ENCODE results near the gene FOXE3.

The FOXE3 gene

DNA sequence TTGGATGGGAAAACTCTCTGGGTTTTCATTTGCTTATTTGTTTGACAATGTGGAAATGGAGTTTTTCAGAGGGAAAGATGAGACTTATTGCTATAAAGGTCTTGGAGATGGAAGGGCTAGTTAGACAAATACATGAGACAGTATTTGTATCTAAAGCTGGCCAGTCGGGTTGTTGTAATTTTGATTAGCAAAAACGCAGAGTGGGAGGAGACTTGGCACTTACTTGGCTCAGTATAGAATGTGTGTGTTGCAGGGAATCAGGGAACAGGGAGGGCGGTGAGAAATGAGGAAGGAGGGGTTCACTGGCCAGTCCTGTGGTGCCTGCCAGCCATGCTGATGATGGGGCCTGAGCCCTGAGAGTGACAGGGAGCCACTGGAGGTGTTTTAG, 6.0 kb upstream of the FOXE3 start:
- H3K36me3 Mint-ChIP-seq (ENCODE audit: insufficient read depth) = no peaks in the 10 kb centered on the region
- no peak overlapping the region for H3K27ac Mint-ChIP-seq (ENCODE audit: low read depth)
- H3K9me3 Mint-ChIP-seq = no peaks in the 10 kb centered on the region
- H3K27me3 Mint-ChIP-seq = peaks cover 30% of the 10 kb centered on the region
- no peak overlapping the region for H3K4me3 Mint-ChIP-seq
- DNase-seq (ENCODE audit: low spot score in 2 of 2) (no peak), ATAC-seq (replicated peaks; ENCODE audit: extremely low read depth, poor library complexity, severe bottlenecking) (no peak)
- H3K4me1 Mint-ChIP-seq = no peaks in the 10 kb centered on the region

GRCh38 chr1:47411436-47411835, 4.6 kb upstream of the FOXE3 start:
- H3K36me3 Mint-ChIP-seq (ENCODE audit: insufficient read depth) = no peaks in the 10 kb centered on the region
- DNase-seq (ENCODE audit: low spot score in 2 of 2) (no peak), ATAC-seq (replicated peaks; ENCODE audit: extremely low read depth, poor library complexity, severe bottlenecking) (no peak)
- H3K9me3 Mint-ChIP-seq = no peaks in the 10 kb centered on the region
- H3K4me3 Mint-ChIP-seq = no peak overlapping the region
- H3K27ac Mint-ChIP-seq (ENCODE audit: low read depth) = no peak overlapping the region
- H3K27me3 Mint-ChIP-seq = peaks cover 30% of the 10 kb centered on the region
- H3K4me1 Mint-ChIP-seq = no peaks in the 10 kb centered on the region

GRCh38 chr1:47412437-47412836, 3.6 kb upstream of the FOXE3 start:
- H3K27ac Mint-ChIP-seq (ENCODE audit: low read depth) = no peak overlapping the region
- ATAC-seq (replicated peaks; ENCODE audit: extremely low read depth, poor library complexity, severe bottlenecking) (no peak), DNase-seq (ENCODE audit: low spot score in 2 of 2) (no peak)
- H3K4me3 Mint-ChIP-seq = no peak overlapping the region
- peaks cover 38% of the 10 kb centered on the region for H3K27me3 Mint-ChIP-seq
- H3K36me3 Mint-ChIP-seq (ENCODE audit: insufficient read depth) = no peaks in the 10 kb centered on the region
- H3K4me1 Mint-ChIP-seq = peaks cover 3% of the 10 kb centered on the region
- H3K9me3 Mint-ChIP-seq = no peaks in the 10 kb centered on the region

GRCh38 chr1:47416319-47417169, 459 bp downstream of the FOXE3 start:
- Mint-ChIP-seq H3K27ac (ENCODE audit: low read depth) (no peak overlapping the region), H3K36me3 (ENCODE audit: insufficient read depth) (peaks cover 1% of the 10 kb centered on the region), H3K4me1 (peaks cover 6% of the 10 kb centered on the region), H3K4me3 (peak overlapping the region; percentile 40), H3K9me3 (no peaks in the 10 kb centered on the region), H3K27me3 (peaks cover 60% of the 10 kb centered on the region)
- no peak for DNase-seq (ENCODE audit: low spot score in 2 of 2)
- no peak for ATAC-seq (replicated peaks; ENCODE audit: extremely low read depth, poor library complexity, severe bottlenecking)

DNA sequence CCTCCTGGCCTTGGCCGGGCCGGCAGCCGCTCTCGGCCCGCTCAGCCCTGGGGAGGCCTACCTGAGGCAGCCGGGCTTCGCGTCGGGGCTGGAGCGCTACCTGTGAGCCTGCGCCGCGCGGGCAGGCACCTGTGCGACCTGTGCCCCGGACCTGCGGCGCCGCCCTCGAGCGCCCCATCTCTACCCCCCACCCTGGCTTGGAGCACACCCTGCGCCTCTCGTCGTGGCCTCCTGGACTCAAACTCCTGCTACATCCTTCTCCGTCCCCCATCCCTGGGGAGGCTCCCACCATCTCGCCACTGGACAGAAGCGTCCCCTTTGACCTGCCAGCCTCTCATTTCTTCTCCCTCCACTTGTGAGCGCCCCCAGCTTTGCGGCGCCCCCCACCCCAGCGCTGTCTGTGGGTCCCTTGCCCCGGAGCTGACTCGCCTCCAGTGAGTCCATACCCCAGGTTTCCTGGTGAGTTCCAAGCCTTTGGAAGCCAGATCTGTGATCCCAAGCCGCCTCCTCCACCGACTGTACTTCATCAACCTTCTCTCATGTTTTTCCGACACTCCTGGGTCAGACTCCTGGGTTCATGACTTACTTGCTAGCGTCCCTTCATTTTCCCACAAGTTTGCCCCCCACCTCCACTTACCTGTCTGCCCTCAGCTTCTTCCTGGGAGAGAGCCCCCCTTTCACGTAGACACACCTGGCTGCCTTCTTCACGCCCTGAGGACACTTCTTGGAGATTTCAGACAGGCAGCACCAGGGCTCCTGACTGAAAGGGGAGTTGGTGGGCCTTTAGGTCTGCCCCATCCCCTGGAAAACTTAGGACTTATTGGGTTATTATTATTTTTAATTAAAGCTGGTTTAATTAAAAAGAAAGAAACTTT, 1.3 kb downstream of the FOXE3 start:
- Mint-ChIP-seq H3K27me3 (peaks cover 60% of the 10 kb centered on the region), H3K27ac (ENCODE audit: low read depth) (no peak overlapping the region), H3K4me1 (peaks cover 6% of the 10 kb centered on the region), H3K9me3 (no peaks in the 10 kb centered on the region), H3K36me3 (ENCODE audit: insufficient read depth) (peaks cover 1% of the 10 kb centered on the region), H3K4me3 (peak overlapping the region; percentile 59)
- ATAC-seq (replicated peaks; ENCODE audit: extremely low read depth, poor library complexity, severe bottlenecking) (no peak), DNase-seq (ENCODE audit: low spot score in 2 of 2) (no peak)

DNA sequence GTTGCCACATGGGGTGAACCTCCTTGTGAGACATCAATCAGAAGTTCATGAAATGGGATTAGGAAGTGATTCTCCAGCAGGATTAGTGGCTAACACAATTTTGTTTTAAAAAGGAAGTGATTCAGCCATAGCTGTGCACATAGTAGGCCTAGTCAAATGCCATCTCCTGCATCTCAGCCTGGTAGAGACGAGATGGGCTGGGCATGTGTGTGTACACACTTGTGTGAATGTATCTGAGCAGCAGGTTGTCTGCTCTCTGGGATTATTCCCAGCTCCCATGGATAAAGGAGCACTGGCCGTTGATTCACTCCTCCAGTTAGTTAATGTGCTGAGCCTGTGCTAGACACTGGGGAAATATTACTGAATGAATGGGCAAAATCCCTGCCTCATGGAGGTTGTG, 2.0 kb downstream of the FOXE3 start:
- H3K27me3 Mint-ChIP-seq = peaks cover 60% of the 10 kb centered on the region
- H3K36me3 Mint-ChIP-seq (ENCODE audit: insufficient read depth) = peaks cover 1% of the 10 kb centered on the region
- H3K4me3 Mint-ChIP-seq = no peak overlapping the region
- DNase-seq (ENCODE audit: low spot score in 2 of 2) (no peak), ATAC-seq (replicated peaks; ENCODE audit: extremely low read depth, poor library complexity, severe bottlenecking) (no peak)
- H3K4me1 Mint-ChIP-seq = peaks cover 6% of the 10 kb centered on the region
- H3K27ac Mint-ChIP-seq (ENCODE audit: low read depth) = no peak overlapping the region
- no peaks in the 10 kb centered on the region for H3K9me3 Mint-ChIP-seq

- ATAC-seq (replicated peaks; ENCODE audit: extremely low read depth, poor library complexity, severe bottlenecking) (no peak), DNase-seq (ENCODE audit: low spot score in 2 of 2) (no peak)
- peaks cover 6% of the 10 kb centered on the region for H3K4me1 Mint-ChIP-seq
- peaks cover 1% of the 10 kb centered on the region for H3K36me3 Mint-ChIP-seq (ENCODE audit: insufficient read depth)
- H3K9me3 Mint-ChIP-seq = no peaks in the 10 kb centered on the region
- no peak overlapping the region for H3K4me3 Mint-ChIP-seq
- no peak overlapping the region for H3K27ac Mint-ChIP-seq (ENCODE audit: low read depth)
- H3K27me3 Mint-ChIP-seq = peaks cover 57% of the 10 kb centered on the region
Observed at GRCh38 chr1:47418681-47419325, 2.7 kb downstream of the FOXE3 start.

DNA sequence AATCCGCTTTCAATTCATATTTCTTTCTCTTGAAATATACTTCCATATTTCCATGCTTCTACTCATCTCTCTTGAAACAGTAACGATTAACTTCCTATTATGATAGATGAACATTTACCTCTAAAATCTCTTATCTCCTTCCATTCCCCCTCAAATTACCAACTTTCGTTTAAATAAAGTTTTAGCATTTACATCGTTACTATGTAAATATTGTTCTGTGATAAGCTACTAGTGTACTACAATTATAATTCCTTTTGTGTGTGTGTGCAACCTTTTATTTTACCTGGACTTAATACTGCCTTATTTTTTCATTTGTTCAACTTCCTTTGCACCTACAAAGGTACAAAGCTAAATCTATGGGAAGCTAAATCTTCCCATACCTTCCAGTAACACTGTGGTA, 4.5 kb downstream of the FOXE3 start:
- Mint-ChIP-seq H3K27me3 (peaks cover 40% of the 10 kb centered on the region), H3K36me3 (ENCODE audit: insufficient read depth) (peaks cover 1% of the 10 kb centered on the region)

GRCh38 chr1:47423872-47424271, 7.8 kb downstream of the FOXE3 start:
- DNase-seq (ENCODE audit: low spot score in 2 of 2) (no peak), ATAC-seq (replicated peaks; ENCODE audit: extremely low read depth, poor library complexity, severe bottlenecking) (no peak)
- Mint-ChIP-seq H3K36me3 (ENCODE audit: insufficient read depth) (peaks cover 1% of the 10 kb centered on the region), H3K27ac (ENCODE audit: low read depth) (no peak overlapping the region), H3K4me3 (no peak overlapping the region), H3K27me3 (peaks cover 7% of the 10 kb centered on the region), H3K9me3 (no peaks in the 10 kb centered on the region), H3K4me1 (peaks cover 7% of the 10 kb centered on the region)

More for the DNA sequence above, 4.5 kb downstream of the FOXE3 start:
- Mint-ChIP-seq H3K27ac (ENCODE audit: low read depth) (no peak overlapping the region), H3K9me3 (no peaks in the 10 kb centered on the region), H3K4me3 (no peak overlapping the region), H3K4me1 (peaks cover 6% of the 10 kb centered on the region)
- ATAC-seq (replicated peaks; ENCODE audit: extremely low read depth, poor library complexity, severe bottlenecking) (no peak), DNase-seq (ENCODE audit: low spot score in 2 of 2) (no peak)

DNA sequence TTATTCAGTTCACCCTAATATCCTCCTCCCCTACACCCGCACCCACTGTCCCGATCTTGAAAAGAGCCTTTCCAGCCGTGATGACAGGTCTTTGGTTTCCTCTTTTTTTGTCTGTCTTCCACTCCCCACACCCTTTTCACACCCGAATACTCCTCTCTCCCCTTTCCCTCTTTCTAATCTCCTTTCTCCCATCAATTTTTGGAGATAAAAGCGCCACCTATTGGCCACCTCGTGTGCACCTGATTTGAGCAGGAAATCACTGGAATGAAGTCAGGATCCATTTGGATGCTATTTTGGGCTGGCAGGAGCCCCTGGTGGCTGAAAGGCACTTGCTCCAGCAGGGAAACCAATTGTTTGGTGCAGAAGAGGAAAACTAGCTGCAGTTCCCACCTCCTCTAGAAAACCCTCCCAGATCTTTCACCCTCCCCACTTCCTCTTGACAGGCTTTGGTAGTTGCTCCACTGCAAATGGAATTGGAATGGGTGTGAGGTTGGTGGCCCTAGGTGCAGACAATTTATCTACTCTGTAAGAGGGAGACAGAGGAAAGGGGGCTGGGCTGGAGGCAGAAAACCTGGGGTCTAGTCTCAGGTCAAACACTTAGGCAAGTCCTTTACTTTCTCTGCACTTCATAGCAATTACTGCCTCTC, 8.4 kb downstream of the FOXE3 start:
- Mint-ChIP-seq H3K4me3 (no peak overlapping the region), H3K27me3 (peaks cover 2% of the 10 kb centered on the region), H3K36me3 (ENCODE audit: insufficient read depth) (peaks cover 1% of the 10 kb centered on the region), H3K27ac (ENCODE audit: low read depth) (no peak overlapping the region), H3K9me3 (no peaks in the 10 kb centered on the region), H3K4me1 (peaks cover 7% of the 10 kb centered on the region)
- no peak for DNase-seq (ENCODE audit: low spot score in 2 of 2)
- ATAC-seq (replicated peaks; ENCODE audit: extremely low read depth, poor library complexity, severe bottlenecking) = no peak

GRCh38 chr1:47431534-47431933, 15.4 kb downstream of the FOXE3 start:
- ATAC-seq (replicated peaks; ENCODE audit: extremely low read depth, poor library complexity, severe bottlenecking) (no peak), DNase-seq (ENCODE audit: low spot score in 2 of 2) (no peak)

More at GRCh38 chr1:47431534-47431933, 15.4 kb downstream of the FOXE3 start:
- Mint-ChIP-seq H3K4me1 (peaks cover 46% of the 10 kb centered on the region), H3K27ac (ENCODE audit: low read depth) (no peak overlapping the region), H3K9me3 (no peaks in the 10 kb centered on the region), H3K27me3 (no peaks in the 10 kb centered on the region), H3K4me3 (no peak overlapping the region), H3K36me3 (ENCODE audit: insufficient read depth) (peaks cover 8% of the 10 kb centered on the region)
